NCI-H2171 (cell line): ENCODE measurements around the gene EEF1AKMT3.
A peak's percentile ranks its signal among the peaks of the same experiment; 100 is the strongest.
"Not testable (repeated sequence)": the region's sequence is repeated elsewhere in the genome, so short reads cannot be mapped to it uniquely, and the experiment has no call there.

Experiments
- DNase-seq: peaks from one replicate; lab custom pipeline; 2025; lab: John Stamatoyannopoulos, UW

EEF1AKMT3 gene

DNA sequence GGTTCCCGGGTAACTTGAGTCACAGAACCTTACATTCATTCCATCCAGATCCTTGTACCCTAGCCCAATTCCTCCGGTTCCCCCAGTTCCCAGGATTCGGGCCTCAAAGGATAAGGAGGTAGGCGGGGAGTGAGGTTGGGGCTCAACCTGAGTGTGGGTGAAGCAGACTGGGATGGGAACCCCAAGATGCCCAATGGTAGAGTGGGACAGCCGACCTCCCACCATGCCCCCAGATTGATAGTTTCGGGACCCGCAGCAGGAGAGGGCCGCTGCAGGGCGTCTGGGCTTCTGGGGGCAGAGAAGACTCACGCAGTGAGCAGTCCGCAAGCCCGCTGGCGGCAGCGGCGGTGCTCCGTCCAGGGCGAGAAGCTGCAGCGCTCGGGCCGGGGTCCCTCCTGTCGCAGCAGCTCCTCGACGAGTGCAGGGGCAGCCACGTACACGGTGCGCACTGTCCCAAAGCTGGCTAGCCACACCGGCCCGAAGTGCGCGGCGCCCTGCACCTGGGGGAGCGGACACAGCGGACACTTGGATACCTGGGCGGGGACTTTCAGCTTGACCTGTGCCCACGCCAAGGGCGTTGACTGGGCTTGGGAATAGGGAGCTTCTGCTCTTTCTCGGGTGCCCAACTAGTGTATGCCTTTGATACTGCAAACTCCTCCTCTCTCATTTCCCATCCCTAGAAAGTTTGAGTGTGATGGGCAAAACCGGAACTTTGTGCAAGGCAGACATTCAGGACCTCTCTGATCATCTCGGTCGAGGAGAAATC, 6.5 kb upstream of the EEF1AKMT3 start:
- DNase-seq: no peak

DNA sequence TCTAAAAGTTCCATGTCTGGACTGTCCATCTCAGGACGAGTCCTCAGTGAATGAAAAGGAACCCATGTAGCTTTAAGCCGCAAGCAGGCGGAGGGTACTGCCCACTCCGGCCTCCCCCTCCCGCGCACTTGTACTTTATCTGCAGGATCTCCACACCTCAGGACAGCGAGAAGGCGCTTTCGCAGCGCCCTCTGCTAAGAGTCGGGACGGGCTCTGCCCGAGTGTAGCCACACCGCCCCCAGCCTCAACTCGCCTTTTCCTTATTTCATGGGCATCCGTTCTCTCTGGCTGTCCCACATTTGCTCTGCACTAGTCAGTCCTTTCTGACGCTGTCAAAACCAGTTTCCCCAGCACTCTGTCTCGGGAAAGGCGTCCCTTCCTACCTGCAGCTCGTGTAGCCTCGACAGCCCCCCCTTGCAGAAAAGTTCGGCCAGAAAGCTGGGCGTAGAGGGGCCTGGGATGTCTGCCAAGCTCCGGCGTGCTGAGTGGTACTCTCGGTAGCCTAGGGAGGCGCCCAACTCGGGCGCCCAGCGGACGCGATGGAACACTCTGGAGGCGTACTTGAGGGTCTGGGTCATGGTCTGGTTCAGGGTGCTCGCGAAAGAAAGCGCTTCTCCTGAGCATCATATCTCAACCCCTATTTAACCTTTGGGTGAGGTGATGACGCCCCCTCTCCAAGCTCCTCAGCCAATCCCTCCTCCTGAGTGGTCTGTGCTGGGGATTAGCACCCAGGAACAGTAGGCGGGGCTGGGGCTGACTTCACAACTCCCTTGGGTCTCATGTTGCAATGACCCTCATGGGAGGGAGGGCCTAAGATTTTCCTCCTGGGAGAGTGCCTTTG, 5.7 kb upstream of the EEF1AKMT3 start, which contains the start of gene CYP27B1:
CYP27B1 (minus strand) TSS at position 615 of the 841 bp plus-strand sequence; CDS start at position 578, 37 bp downstream.
- DNase-seq: peak; percentile 20

DNA sequence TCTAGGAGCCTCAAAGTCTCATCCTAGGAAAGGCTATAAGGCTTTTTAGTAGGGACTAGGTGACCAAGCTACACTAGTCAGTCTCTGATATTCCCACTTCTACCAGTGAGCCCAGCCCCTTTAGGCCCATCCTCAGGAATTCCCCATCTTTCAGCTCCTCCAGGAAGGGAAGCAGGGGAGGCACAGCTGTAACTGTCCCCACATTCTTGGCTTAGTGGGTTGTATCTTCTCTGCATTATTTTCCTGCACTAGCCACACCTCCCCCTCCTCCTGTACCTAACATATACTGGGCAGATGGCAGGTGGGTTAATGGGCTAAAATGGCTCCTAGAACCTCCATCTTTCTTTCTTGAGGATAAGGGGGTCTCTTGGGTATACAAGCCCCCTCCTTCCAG, 5.1 kb upstream of the EEF1AKMT3 start:
- no peak for DNase-seq

DNA sequence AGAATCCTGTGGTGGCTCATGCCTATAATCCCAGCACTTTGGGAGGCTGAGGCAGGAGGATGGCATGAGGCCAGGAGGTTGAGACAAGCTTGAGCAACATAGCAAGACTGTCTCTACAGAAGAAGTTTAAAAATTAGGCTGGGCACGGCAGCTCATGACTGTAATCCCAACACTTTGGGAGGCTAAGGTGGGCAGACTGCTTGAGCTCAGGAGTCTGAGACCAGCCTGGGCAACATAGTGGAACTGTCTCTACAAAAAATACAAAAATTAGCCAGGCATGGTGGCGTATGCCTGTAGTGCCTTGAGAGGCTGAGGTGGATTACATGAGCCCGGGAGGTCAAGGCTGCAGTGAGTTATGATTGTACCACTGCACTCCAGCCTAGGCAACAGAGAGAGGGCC, 4.5 kb upstream of the EEF1AKMT3 start:
- no peak for DNase-seq

DNA sequence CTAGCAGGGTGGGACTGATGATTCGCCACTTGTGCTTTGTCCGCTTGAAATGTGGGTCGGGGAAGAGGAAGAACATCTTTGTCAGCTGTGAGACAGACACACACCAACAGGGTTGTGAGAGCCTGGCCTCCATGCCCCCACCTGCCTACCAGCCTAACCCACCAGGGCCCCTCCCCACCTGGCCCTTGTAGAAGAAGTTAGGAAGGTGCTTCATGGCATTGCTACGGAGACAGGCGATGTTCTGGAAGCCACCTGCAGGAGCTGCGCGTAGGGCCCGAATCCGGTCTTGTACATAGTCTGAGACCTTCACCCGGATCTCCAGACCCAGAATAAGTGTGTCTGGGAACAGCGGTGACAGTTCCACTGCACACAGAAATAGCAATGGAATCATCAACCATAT, 2.8 kb upstream of the EEF1AKMT3 start:
- DNase-seq: no peak

DNA sequence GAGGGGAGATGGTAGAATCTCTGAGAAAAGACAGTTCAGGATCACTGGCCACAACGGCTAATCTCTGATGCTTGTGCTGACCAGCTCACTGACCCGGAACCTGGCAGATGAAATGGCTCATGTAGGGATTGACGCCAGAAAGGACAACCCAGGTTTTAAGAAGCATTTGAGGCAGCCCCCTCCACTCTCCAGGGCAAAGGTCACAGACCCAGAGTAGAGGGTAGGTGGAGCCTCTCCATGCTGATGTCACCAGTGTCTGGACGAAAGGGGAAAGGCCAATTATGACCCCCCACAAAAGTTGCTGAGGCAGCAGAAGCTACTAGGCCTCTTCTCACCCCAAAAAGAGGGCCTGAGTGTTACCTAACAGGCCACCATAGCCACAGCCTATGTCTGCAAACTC, 1.7 kb upstream of the EEF1AKMT3 start:
- DNase-seq: no peak

DNA sequence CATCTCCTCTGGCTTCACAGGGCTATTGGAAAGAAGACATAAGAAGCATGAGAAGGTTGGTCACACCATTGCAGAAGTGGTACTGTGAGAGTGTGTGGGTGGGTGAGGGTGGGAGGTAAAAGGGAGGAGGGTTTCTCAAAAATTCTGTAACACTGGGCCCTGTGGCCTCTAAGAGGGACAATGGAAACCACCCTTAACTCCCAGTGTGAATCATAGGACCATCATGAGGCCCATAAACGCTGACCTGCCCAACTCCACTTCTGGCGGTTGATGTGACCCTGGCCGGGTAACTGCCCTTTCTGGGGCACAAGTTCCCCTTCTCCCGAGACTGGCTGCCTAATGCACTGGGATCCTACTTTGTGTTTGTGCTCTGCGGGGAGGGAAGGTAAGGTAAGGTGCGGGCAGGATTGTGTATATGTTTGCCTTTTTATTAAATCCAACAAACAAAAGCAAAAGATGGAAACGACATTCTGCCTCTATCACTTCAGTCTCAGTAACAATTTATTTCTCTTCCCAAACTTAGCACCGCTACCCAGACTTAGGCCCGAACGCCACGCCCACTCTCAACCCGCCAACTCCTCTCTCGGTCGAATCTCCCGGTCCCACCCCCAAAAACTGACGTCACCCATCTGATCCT, 1.1 kb upstream of the EEF1AKMT3 start:
- DNase-seq: peak; percentile 89

DNA sequence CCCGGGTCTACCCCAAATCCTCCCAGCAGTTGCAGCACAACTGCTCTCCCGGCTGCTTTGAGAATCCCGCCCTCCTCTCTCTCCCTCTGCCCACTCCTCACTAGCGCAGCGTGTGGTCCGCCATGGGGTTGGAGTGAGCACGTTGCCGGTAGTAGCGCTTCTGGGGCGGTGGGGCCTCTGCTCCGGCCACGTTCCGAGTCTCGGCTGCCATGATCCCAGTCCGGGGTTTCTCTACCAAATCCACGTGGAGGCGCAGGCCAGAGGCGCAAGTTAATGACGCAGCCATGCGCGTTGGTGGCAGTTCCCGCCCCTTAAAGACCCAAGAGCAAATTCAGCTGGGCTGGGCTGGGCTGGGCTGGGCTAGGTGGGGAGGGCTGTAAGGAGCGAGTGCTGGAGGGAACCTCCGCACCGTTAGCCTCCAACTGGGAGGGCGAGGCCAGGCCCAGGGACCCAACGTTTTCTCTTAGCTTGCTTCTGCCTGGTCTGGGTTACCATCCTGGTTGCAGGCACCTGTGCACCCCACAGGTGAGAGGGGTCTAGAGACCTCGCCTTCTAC, 463 bp upstream of the EEF1AKMT3 start, which contains the start of gene METTL1:
METTL1 (minus strand) TSS at position 233 of the 556 bp plus-strand sequence; CDS start at position 211, 22 bp downstream.
- peak; percentile 95 for DNase-seq

DNA sequence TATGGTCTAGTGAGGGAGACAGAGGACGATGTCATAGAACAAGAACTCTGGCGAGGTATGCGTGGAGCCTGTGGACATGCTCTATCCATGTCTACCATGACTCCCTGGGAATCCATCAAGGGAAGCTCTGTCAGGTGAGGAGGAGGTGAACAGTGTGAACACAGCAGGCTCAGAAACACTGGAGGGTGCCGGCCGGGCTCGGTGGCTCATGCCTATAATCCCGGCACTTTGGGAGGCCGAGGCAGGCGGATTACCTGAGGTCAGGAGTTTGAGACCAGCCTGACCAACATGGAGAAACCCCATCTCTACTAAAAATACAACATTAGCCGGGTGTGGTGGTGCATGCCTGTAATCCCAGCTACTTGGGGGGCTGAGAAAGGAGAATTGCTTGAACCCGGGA, 2.2 kb downstream of the EEF1AKMT3 start:
- DNase-seq: not testable (repeated sequence)

DNA sequence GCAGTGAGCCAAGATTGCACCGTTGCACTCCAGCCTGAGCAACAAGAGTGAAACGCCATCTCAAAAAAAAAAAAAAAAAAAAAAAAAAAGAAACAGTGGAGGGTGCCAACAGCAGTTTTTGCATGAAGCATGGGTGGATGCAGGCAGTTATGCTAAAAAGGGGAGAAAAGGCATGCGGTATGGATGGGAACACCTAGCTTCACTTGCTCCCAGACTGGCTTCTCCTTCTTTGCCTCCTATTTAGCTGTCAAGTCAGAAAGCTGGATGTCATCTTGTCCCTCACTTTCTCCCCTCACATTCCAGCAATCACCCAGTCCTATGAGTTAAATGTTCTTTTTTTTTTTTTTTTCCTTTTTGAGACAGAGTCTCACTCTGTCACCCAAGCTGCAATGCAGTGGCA, 2.6 kb downstream of the EEF1AKMT3 start:
- no peak for DNase-seq

DNA sequence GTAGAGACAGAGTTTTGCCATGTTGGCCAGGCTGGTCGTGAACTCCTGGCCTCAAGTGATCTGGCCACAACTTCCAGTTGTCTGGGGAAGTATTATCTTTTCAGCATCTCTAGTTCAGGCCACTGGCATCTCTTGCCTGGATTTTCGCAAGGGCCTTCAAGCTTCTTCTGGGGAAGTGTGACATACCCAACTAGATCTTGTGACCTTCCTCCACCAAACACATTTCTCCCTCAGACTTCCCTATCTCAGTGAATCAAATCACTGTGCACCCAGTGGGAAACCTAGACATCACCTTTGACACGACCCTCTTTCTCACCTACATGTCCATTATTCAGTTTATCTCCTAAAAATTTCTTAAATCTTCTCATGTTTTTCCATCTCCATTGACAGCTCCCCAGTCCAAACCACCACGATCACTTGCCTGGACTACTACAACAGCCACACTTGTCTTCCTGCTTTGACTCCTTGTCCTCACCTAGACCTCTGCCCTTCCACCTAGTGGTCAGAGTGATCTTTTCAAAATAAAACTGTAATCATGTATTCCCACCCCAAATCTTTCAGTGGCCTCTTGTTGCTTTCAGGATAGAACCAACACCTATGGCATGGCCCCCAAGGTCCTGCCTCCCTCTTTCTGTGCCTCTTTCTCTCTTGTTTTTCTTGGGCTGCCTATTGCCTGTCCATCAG, 3.3 kb downstream of the EEF1AKMT3 start:
- DNase-seq: no peak

DNA sequence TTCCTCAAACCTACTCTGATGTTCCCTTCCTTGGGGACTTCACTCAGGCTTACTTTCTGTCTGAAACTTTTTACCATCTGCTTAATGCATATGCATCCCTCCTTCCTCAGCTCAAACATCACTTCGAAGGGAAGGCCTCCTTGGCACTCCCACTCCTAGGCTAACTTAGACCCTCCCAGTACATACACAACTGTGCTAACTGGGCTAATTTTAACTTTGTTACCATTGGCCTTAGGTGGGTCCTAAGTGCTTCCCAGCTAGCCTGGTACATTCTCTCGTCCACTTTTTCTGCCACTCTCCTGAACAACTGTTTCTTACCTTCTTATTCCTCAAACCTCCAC, 3.8 kb downstream of the EEF1AKMT3 start:
- DNase-seq: no peak

DNA sequence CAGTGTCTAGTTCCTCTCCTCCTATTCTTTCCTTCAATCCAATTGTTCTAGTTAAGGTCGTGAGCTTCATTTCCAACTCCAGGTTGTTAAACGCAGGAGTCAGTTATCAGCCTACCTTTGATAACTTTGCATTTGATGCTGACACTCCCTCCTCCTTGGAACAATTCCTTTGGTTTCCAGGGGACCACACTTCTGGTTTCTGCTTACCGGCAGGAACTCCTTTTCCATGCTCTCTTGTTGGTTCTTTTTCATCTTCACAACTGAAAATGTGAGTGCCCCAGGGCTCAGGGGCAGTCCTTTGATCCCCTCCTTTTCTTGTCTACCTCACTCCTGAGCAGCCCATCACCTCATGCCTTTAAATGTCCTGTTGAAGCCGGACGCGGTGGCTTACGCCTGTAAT, 5.0 kb downstream of the EEF1AKMT3 start:
- no peak for DNase-seq

DNA sequence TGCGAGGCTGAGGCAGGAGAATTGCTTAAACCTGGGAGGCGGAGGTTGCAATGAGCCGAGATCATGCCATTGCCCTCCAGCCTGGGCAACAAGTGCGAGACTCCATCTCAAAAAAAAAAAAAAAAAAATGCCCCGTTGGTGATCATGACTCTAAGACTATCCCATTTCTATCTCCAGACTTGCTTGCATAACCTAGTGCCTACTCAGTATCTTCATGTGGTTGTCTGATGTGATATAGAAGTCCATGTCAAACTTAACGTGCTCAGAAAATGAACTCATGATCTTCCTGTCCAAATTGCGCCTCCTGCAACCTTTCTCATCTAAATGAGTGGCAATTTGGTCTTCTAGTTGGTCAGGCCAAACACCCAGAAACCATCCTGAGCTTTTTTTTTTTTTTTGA, 5.5 kb downstream of the EEF1AKMT3 start:
- DNase-seq: no peak

DNA sequence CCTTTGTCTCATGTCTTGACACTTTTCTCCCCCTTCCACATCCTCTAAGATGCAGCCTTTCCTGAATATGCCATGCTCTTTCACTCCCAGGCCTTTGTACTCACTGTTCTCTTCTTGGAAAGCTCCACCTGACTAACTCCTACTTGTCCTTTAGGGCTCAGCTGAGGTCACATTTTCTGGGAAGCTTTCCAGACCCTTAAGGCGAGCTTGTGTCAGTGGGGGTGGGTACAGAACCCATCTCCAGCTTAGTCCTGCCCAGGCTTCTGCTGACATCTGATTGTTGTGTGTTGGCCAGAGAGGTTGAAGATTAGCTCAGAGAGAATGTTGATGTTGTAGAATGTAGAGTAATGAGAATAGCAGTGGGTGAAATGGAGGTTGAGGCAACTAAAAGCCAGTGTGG, 7.3 kb downstream of the EEF1AKMT3 start:
- DNase-seq: no peak

DNA sequence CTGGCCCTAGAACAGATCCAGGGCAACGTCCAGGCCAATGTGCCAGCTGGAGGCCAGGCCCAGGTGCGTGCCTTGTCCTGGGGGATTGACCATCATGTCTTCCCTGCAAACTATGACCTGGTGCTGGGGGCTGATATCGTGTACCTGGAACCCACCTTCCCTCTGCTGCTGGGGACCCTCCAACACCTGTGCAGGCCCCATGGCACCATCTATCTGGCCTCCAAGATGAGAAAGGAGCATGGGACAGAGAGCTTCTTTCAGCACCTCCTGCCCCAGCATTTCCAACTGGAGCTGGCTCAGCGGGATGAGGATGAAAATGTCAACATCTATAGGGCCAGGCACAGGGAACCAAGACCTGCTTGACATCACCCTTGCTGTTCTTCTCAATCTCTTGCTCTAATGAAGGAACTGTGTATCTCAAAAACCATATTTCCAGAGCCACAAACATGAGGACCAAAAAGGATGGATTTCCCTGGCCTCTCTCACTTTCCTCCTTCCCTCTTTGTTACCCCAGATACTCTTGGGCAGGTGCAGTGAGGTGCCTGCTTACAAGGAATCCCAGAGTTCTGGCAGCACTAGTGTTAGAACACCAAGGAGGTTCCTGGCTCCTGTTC, 8.0 kb downstream of the EEF1AKMT3 start:
- DNase-seq: no peak

DNA sequence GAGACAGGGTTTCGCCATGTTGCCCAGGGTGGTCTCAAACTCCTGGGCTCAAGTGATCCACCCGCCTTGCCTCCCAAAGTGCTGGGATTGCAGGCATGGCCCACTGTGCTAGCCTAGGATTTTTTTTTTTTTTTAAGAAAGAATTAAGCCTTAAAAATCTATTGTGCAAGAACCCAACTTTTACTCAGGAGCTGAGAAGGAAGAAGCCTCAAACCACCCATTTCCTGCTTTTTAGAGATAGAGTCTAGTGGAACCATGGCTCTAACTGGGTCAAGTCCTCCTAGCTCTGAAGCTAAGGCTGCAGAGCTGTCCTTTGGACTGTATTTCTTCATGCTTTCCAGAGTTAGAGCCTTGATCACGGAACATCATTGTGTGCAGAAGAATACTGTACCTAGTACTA, 8.8 kb downstream of the EEF1AKMT3 start:
- DNase-seq: no peak

DNA sequence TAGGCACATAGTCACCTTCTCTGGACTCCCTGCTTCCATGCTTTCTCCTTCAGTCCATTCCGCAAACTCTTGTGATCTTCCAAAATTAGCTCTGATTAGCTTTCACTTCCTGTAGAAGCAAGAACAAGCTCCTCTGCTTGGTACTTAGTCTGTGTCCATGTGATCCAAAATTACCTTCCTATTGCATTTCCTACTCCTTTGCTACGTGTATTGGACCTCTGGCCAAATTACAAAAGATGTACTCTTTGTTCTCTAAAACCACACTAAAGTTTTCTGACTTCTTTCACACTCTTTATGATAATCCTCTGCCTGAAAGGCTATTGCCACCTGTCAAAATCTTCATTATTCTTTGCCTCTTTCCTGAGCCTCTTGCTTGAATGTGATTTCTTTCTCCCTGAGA, 9.4 kb downstream of the EEF1AKMT3 start:
- DNase-seq: no peak

DNA sequence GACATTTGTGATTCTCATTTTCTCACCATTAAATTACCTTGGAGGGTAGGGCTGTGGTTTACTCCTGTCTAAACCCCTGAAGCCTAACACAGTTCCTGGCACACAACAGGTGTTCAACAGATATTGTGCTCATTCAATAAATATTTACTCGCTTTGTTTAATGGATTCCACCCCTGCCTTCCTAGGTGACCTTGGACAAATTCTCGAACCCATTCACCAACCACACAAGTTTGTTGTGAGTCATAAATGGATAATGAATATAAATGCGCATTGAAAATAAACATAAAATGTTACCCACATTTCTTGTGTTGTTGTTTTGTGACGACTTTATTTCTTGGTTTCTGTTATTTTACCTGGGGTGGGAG, 9.8 kb downstream of the EEF1AKMT3 start:
- no peak for DNase-seq

DNA sequence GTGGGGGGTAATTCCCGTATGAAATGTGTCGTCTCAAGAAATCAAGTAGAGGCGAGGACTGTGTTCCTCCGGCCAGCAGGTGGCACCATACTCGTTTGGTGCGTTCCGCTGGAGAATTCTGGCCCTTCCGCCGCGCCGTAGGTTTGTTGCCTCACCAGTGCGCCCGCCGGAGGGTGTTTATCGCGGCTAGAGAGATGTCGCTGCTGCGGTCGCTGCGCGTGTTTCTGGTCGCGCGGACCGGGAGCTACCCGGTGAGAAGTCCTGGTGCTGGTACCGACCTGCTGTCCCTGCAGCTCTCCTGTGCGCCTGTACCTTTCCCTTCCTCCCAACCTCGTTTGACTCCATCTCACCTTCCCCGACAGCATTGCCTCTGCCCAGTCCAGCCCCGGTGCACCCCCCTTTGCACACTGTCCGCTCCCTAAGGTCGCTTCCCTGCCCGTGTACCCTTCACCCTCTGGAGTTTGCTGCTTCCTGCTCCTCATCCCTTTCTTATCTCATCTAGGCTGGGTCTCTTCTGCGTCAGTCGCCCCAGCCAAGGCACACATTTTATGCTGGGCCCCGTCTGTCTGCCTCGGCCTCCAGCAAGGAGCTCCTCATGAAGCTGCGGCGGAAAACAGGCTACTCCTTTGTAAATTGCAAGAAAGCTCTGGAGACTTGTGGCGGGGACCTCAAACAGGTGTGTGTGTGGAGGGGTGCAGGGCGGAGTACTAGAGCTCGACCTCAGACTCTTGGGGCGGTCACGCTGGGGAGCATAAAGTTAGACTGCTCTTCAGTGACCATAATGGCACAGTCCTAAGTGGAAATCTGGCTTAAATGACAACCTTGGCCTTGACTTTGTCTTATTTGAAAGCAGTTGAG, 10.4 kb downstream of the EEF1AKMT3 start, which contains the start of gene TSFM:
TSFM (plus strand) TSS at position 180 of the 858 bp plus-strand sequence; CDS start at position 195, 15 bp downstream.
- peak; percentile 93 for DNase-seq
